Measurements from ENCODE around the gene TMEM147.
A peak's percentile ranks its signal among the peaks of the same experiment; 100 is the strongest.

DNA sequence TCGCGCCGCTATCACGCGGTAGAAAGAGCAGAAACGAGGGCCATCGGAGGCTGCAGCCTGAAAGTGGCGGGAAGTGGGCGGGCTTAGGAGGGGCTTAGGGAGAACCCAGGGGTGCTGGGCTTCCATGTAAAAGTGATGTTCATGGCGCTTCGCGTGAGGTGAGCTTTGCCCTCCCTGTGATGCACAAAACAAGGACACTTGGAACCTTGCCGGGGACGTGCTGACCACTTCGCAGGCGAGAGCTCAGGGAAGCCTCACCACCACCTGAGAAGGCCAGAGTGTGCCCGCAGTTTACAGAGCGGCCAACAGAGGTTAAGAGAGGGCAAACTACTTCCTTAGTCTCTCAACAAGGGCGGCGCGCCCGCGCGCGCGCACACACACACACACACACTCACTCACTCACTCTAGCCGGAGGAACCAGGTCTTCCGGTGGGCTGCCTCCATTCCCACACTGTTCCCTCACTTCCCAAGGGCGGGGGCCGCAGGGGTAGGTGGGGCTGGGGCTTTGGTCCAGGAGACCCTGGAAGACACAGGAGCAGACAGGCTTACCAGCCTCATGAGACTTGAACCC, 11.5 kb upstream of the TMEM147 start:
- TF ChIP-seq, protein P1, sequence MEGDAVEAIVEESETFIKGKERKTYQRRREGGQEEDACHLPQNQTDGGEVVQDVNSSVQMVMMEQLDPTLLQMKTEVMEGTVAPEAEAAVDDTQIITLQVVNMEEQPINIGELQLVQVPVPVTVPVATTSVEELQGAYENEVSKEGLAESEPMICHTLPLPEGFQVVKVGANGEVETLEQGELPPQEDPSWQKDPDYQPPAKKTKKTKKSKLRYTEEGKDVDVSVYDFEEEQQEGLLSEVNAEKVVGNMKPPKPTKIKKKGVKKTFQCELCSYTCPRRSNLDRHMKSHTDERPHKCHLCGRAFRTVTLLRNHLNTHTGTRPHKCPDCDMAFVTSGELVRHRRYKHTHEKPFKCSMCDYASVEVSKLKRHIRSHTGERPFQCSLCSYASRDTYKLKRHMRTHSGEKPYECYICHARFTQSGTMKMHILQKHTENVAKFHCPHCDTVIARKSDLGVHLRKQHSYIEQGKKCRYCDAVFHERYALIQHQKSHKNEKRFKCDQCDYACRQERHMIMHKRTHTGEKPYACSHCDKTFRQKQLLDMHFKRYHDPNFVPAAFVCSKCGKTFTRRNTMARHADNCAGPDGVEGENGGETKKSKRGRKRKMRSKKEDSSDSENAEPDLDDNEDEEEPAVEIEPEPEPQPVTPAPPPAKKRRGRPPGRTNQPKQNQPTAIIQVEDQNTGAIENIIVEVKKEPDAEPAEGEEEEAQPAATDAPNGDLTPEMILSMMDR (IDR thresholded peaks at IDR 0.05; ENCODE audit: insufficient read depth, low read depth, low read length) = no peak
- TF ChIP-seq EZH2 (IDR thresholded peaks at IDR 0.05; ENCODE audit: insufficient read depth, low read length) = peak; percentile 63
